K562 (cell line): ENCODE data around the gene FILIP1. TPM values are rescaled to one million over a fixed set of nuclear protein-coding genes. Genes with fewer than 3 reads are reported as not detected.

Source experiments
- ATAC-seq: fragments of 200-7000 bp; cut with Tn5 transposase; 3 replicates; pipeline ENCODE4 v1.9.1; 2020; ENCODE audit warnings: moderate library complexity
- BruUV-seq: library from RNA; stranded (reverse); fragments of 400-500 nt; replicated peaks from 2 replicates; lab custom pipeline; 2021; lab: Mats Ljungman, UMichigan
- CTCF ChIA-PET: fragments of 300-600 bp; formaldehyde crosslinking; extraction: SDS; loops from one replicate; lab custom pipeline; 2021; ENCODE audit warnings: low intra/inter-chr PET ratio; lab: Yijun Ruan, JAX
- POLR2A ChIA-PET: fragments of 300-600, 350-650 bp; sonication (Branson Sonifier 250); formaldehyde crosslinking; extraction: SDS; loops from one replicate; lab custom pipeline; 2021; ENCODE audit warnings: antibody characterized with exemption, inconsistent platforms; lab: Yijun Ruan, JAX
- DNase-seq, 4 experiments: peaks; one replicate each; pipeline versions ENCODE4 v3.0.0 to v3.0.0-alpha.2; 2011 to 2018; ENCODE audit warnings: low spot score in 3 of 4, mixed read lengths in 3 of 4; ENCODE audit errors: extremely low read depth in 1 of 4
- FAIRE-seq: peaks from 2 replicates; lab custom pipeline; 2011; peaks lifted over from hg19 to GRCh38; lab: Jason Lieb, UNC
- H2AFZ ChIP-seq: 2 replicates; pipeline ENCODE4 v1.6.0; 2011; ENCODE audit warnings: low read depth, low read length, control low read depth, inconsistent platforms
- H3K27ac ChIP-seq: fragments of 200-600 bp; 3 replicates; pipeline ENCODE4 v1.8.0; 2011; ENCODE audit warnings: low read depth, mild to moderate bottlenecking, control low read depth, inconsistent platforms, low read length, moderate library complexity, mixed read lengths; ENCODE audit errors: extremely low read depth
- H3K27me3 ChIP-seq, 2 experiments: fragments of 300-600 bp in 1 of 2; 2 replicates in 1 of 2; 3 replicates in 1 of 2; pipeline versions ENCODE4 v1.6.0 to v1.8.0; 2011; ENCODE audit warnings: inconsistent platforms in 2 of 2, low read length in 2 of 2, mild to moderate bottlenecking in 1 of 2, mixed read lengths in 1 of 2, moderate library complexity in 1 of 2; ENCODE audit not compliant: control insufficient read depth in 2 of 2, insufficient read depth in 2 of 2
- H3K36me3 ChIP-seq: fragments of 300-600 bp; 3 replicates; pipeline ENCODE4 v1.8.0; 2011; ENCODE audit warnings: mild to moderate bottlenecking, low read length, inconsistent platforms; ENCODE audit not compliant: control insufficient read depth, insufficient read depth
- H3K4me1 ChIP-seq, 2 experiments: fragments of 200-600 bp in 1 of 2; replicated peaks in 1 of 2; 2 replicates in 1 of 2; 3 replicates in 1 of 2; pipeline versions ENCODE4 v1.5.1 to v1.8.0; 2011; ENCODE audit warnings: inconsistent platforms in 2 of 2, low read length in 2 of 2, mild to moderate bottlenecking in 1 of 2, mixed read lengths in 1 of 2, moderate library complexity in 1 of 2; ENCODE audit not compliant: control insufficient read depth in 2 of 2, insufficient read depth in 2 of 2
- H3K4me2 ChIP-seq: 2 replicates; pipeline ENCODE4 v1.6.1; 2011; ENCODE audit warnings: low read length, control low read depth, inconsistent platforms, mixed read lengths; ENCODE audit not compliant: insufficient read depth
- H3K4me3 ChIP-seq: fragments of 200-600 bp; sonication (generic), shearing (Covaris generic); 2 replicates; pipeline ENCODE4 v1.5.1; 2016; ENCODE audit warnings: control low read depth, inconsistent platforms
- H3K79me2 ChIP-seq: fragments of 200-600 bp; 3 replicates; pipeline ENCODE4 v1.8.0; 2011; ENCODE audit warnings: low read length, inconsistent platforms; ENCODE audit not compliant: control insufficient read depth, insufficient read depth
- H3K9ac ChIP-seq, 2 experiments: 2 replicates each; pipeline versions ENCODE4 v1.6.0 to v1.6.1; 2011; ENCODE audit warnings: low read depth in 2 of 2, low read length in 2 of 2, control low read depth in 1 of 2, inconsistent platforms in 1 of 2, mild to moderate bottlenecking in 1 of 2, mixed read lengths in 1 of 2; ENCODE audit not compliant: insufficient read depth in 1 of 2
- H3K9me1 ChIP-seq: one replicate; pipeline ENCODE4 v1.6.0; 2011; ENCODE audit warnings: inconsistent platforms, mild to moderate bottlenecking, low read length, moderate library complexity; ENCODE audit not compliant: control insufficient read depth, insufficient read depth
- H3K9me3 ChIP-seq: replicated peaks from 2 replicates; pipeline ENCODE4 v1.5.1; 2011; ENCODE audit warnings: low read depth, low read length, inconsistent platforms; ENCODE audit not compliant: control insufficient read depth, insufficient read depth
- H4K20me1 ChIP-seq: replicated peaks from 2 replicates; pipeline ENCODE4 v1.6.1; 2011; ENCODE audit warnings: low read length, inconsistent platforms, mixed read lengths; ENCODE audit not compliant: control insufficient read depth, insufficient read depth
- CEBPG ChIP-seq, 3 experiments: fragments of 200-800 bp in 1 of 3; sonication (Bioruptor generic) in 1 of 3; sonication (generic) in 1 of 3; formaldehyde crosslinking in 1 of 3; IDR thresholded peaks in 2 of 3; conservative IDR thresholded peaks in 1 of 3; 2 replicates each; pipeline versions ENCODE4 v1.6.1 to v1.8.0; 2016 to 2022; ENCODE audit warnings: missing compliant biosample characterization in 2 of 3, missing genetic modification characterization in 2 of 3, mild to moderate bottlenecking in 1 of 3, missing genetic modification reagents in 1 of 3
- EHMT2 ChIP-seq: fragments of 450-650 bp; IDR thresholded peaks from 2 replicates; pipeline ENCODE4 v1.6.1; 2018; ENCODE audit warnings: antibody characterized with exemption
- HDAC1 ChIP-seq, 2 experiments: fragments of 450-650 bp; IDR thresholded peaks; 2 replicates each; pipeline ENCODE4 v1.6.1; 2016 to 2017; ENCODE audit warnings: inconsistent platforms in 1 of 2, mild to moderate bottlenecking in 1 of 2, moderate library complexity in 1 of 2
- HMBOX1 ChIP-seq: sonication (generic); IDR thresholded peaks from 2 replicates; pipeline ENCODE4 v1.6.1; 2016
- JUND ChIP-seq, 2 experiments: IDR thresholded peaks; 2 replicates in 1 of 2; 3 replicates in 1 of 2; pipeline ENCODE4 v1.6.1; 2011; ENCODE audit warnings: borderline replicate concordance in 2 of 2, low read depth in 2 of 2, low read length in 2 of 2, improper control_type of control experiment in 1 of 2, missing biosample characterization in 1 of 2, missing genetic modification characterization in 1 of 2, missing genetic modification reagents in 1 of 2
- L3MBTL2 ChIP-seq: fragments of 450-650 bp; IDR thresholded peaks from 2 replicates; pipeline ENCODE4 v1.6.1; 2016; ENCODE audit warnings: mild to moderate bottlenecking, moderate library complexity
- MCM5 ChIP-seq: fragments of 450-650 bp; IDR thresholded peaks from 2 replicates; pipeline ENCODE4 v1.6.1; 2016; ENCODE audit warnings: low read depth
- SMARCE1 ChIP-seq: fragments of 450-650 bp; IDR thresholded peaks from 2 replicates; pipeline ENCODE4 v1.7.1; 2016; ENCODE audit warnings: mild to moderate bottlenecking
- SPI1 ChIP-seq: IDR thresholded peaks from 2 replicates; pipeline ENCODE4 v1.6.1; 2011; ENCODE audit warnings: low read depth, low read length, control low read depth, borderline replicate concordance
- SRF ChIP-seq, 2 experiments: fragments of 250-450, 450-650 bp in 1 of 2; sonication (Bioruptor Pico) in 1 of 2; sonication (generic) in 1 of 2; formaldehyde crosslinking; IDR thresholded peaks; 2 replicates each; pipeline versions ENCODE4 v1.5.0 to v1.5.1; 2020 to 2022; ENCODE audit warnings: mild to moderate bottlenecking in 1 of 2, missing genetic modification reagents in 1 of 2
- THAP12 ChIP-seq: fragments of 250-450 bp; sonication (Bioruptor Pico); IDR thresholded peaks from 2 replicates; pipeline ENCODE4 v1.9.0; 2021; ENCODE audit warnings: mild to moderate bottlenecking, inconsistent platforms
- TRIM28 ChIP-seq: fragments of 450-650 bp; IDR thresholded peaks from 2 replicates; pipeline ENCODE4 v1.6.1; 2017
- UBTF ChIP-seq, 2 experiments: IDR thresholded peaks; 2 replicates each; pipeline ENCODE4 v1.6.1; 2012; ENCODE audit warnings: improper control_type of control experiment in 2 of 2, low read depth in 2 of 2, low read length in 2 of 2, borderline replicate concordance in 1 of 2
- ZBTB43 ChIP-seq: sonication (generic); formaldehyde crosslinking; IDR thresholded peaks from 2 replicates; pipeline ENCODE4 v1.8.0; 2023; ENCODE audit warnings: mild to moderate bottlenecking, missing genetic modification reagents
- ZNF174 ChIP-seq: fragments of 250-450 bp; sonication (Bioruptor Pico); IDR thresholded peaks from 2 replicates; pipeline ENCODE4 v1.4.0; 2020; ENCODE audit warnings: mild to moderate bottlenecking
- WGBS: fragments of 100-300 bp; shearing (Covaris generic); methylation state at CpG from one replicate; pipeline ENCODE4 v1.1.6; 2016; ENCODE audit warnings: low coverage, mixed read lengths; ENCODE audit not compliant: insufficient coverage; ENCODE audit errors: missing lambda C conversion rate; 5-methylcytosine and 5-hydroxymethylcytosine counted together
- in situ Hi-C: fragments of 300-500 bp; cut with MboI; formaldehyde crosslinking; loops from 4 replicates; pipeline ENCODE4 v1.15.0; 2018; ENCODE audit warnings: inconsistent platforms, mixed read lengths
- intact Hi-C: fragments of 100-400 bp; cut with micrococcal nuclease; formaldehyde crosslinking; loops from 2 replicates; pipeline ENCODE4 v1.14.2; 2022
- polyA plus RNA-seq, 8 experiments: library from polyadenylated mRNA; depleted of rRNA in 4 of 8; stranded (reverse) in 5 of 8; unstranded in 3 of 8; fragments of >200 nt; fragmentation: Nextera tagmentation in 2 of 8; fragmentation: Illumina TruSeq in 1 of 8; extraction: Ambion mirVana in 2 of 8; extraction: Trizol in 1 of 8; gene quantifications; 2 replicates each; pipeline versions ENCODE4 v1.2.1 to v1.2.3, GENCODE V29; 2011 to 2014; ENCODE audit warnings: inconsistent platforms in 1 of 8, missing spikeins in 1 of 8
- total RNA-seq, 7 experiments: library from RNA; depleted of rRNA in 6 of 7; stranded (reverse); fragments of >200 nt in 6 of 7; fragmentation: Illumina TruSeq in 2 of 7; extraction: Trizol in 2 of 7; gene quantifications; 2 replicates each; pipeline versions ENCODE4 v1.2.1 to v1.2.3, GENCODE V29; 2011 to 2021; ENCODE audit warnings: low replicate concordance in 1 of 7

Gene FILIP1
- total and polyA plus RNA-seq, 9 of the 15 experiments (the other 6 are each of a cell fraction or from before 2014, with no cell fraction given): 0.03 to 0.25 (median 0.10) TPM; not detected in 1

- in situ Hi-C loops: no loop called here
- H3K9ac ChIP-seq: no peak overlapping the region
- H3K27me3 ChIP-seq: peaks cover 5 to 11% of the 10 kb centered on the region in 2 experiments; a peak in 3 of 5 replicates
- H2AFZ ChIP-seq: no peak overlapping the region
- no peak for DNase-seq
- no peak for FAIRE-seq
- ChIA-PET POLR2A (interaction anchor here (0.6 to 1.0 kb wide), 2 partner anchors 10 to 27 kb away, joined by 3 to 4 read pairs; no protein-coding TSS in a partner anchor), CTCF (no interaction called here)
- H3K4me1 ChIP-seq: no peaks in the 10 kb centered on the region
- no peaks in the 10 kb centered on the region for H4K20me1 ChIP-seq
- intact Hi-C loops: no loop called here
- no peak for ATAC-seq
- H3K4me2 ChIP-seq: no peak overlapping the region
- 0% methylated on average over 2 of the region's 2 CpGs for WGBS
- no peaks in the 10 kb centered on the region for H3K79me2 ChIP-seq
- no peak overlapping the region for H3K27ac ChIP-seq
- no peaks in the 10 kb centered on the region for H3K36me3 ChIP-seq
- H3K9me3 ChIP-seq: no peaks in the 10 kb centered on the region
- no peaks in the 10 kb centered on the region for H3K9me1 ChIP-seq
- no TSS peak for BruUV-seq
- no peak overlapping the region for H3K4me3 ChIP-seq
- TF ChIP-seq UBTF (IDR thresholded peaks at IDR 0.05; ENCODE audit: borderline replicate concordance in 1 of 2, low read depth in 2 of 2, low read length in 2 of 2): no peak
- no peak for TF ChIP-seq HMBOX1
- TF ChIP-seq SMARCE1: no peak
- TF ChIP-seq HDAC1 (IDR thresholded peaks at IDR 0.05): no peak
- no peak for TF ChIP-seq ZNF174 (CRISPR knock-in tag)
- TF ChIP-seq ZBTB43: no peak
- TF ChIP-seq CEBPG (CRISPR knock-in tag; IDR thresholded peaks at IDR 0.05): no peak
- TF ChIP-seq CEBPG (tag; conservative IDR thresholded peaks at IDR 0.05 in 1 of 2, IDR thresholded peaks at IDR 0.05 in 1 of 2): no peak
- TF ChIP-seq THAP12 (CRISPR knock-in tag): no peak
- TF ChIP-seq SRF (CRISPR knock-in tag; IDR thresholded peaks at IDR 0.05): no peak
- no peak for TF ChIP-seq L3MBTL2
- TF ChIP-seq TRIM28: no peak
- TF ChIP-seq JUND (IDR thresholded peaks at IDR 0.05; ENCODE audit: borderline replicate concordance, low read depth, low read length): no peak
- TF ChIP-seq JUND (tag; IDR thresholded peaks at IDR 0.05; ENCODE audit: borderline replicate concordance, low read depth, low read length): no peak
- TF ChIP-seq EHMT2: no peak
- TF ChIP-seq SPI1: no peak
- TF ChIP-seq MCM5: no peak
Observed at GRCh38 chr6:75318900-75319299, 174.7 kb downstream of the FILIP1 start.
